HG02840 (cell line): ENCODE measurements around the gene RPA3.
"Not testable (repeated sequence)": the region's sequence is repeated elsewhere in the genome, so short reads cannot be mapped to it uniquely, and the experiment has no call there.

ENCODE experiments used
- ATAC-seq: cut with Tn5 transposase; IDR thresholded peaks from one replicate; pipeline ENCODE4 v1.9.1; 2021; ENCODE audit warnings: mild to moderate bottlenecking, moderate library complexity, moderate number of reproducible peaks; ENCODE audit not compliant: unreplicated experiment, low FRiP score

Gene RPA3

GRCh38 chr7:7662527-7662926 is 55.9 kb downstream of the RPA3 start:
- no peak for ATAC-seq

- not testable (repeated sequence) for ATAC-seq
Measured at GRCh38 chr7:7656459-7656858, 61.9 kb downstream of the RPA3 start.

- no peak for ATAC-seq
Measured at GRCh38 chr7:7654964-7655715, 63.3 kb downstream of the RPA3 start.

GRCh38 chr7:7653593-7654187 is 64.7 kb downstream of the RPA3 start:
- no peak for ATAC-seq

- ATAC-seq = no peak
Measured at GRCh38 chr7:7652798-7653540, 65.4 kb downstream of the RPA3 start.

- ATAC-seq = no peak
Measured at GRCh38 chr7:7651479-7651878, 66.9 kb downstream of the RPA3 start.

GRCh38 chr7:7650682-7651206 is 67.7 kb downstream of the RPA3 start:
- ATAC-seq = no peak

GRCh38 chr7:7647495-7648036 is 70.8 kb downstream of the RPA3 start:
- ATAC-seq = no peak

GRCh38 chr7:7642081-7642480 is 76.3 kb downstream of the RPA3 start:
- ATAC-seq = no peak

- peak; percentile 3 for ATAC-seq
Measured at GRCh38 chr7:7641129-7641663, 77.2 kb downstream of the RPA3 start.

- ATAC-seq = peak; percentile 96
Measured at GRCh38 chr7:7640221-7641128, 77.9 kb downstream of the RPA3 start, which contains the start of gene UMAD1. Gene UMAD1, plus strand, starts transcription at chr7:7640752. Its CDS starts 32,620 bp downstream, at chr7:7673372.

- no peak for ATAC-seq
Measured at GRCh38 chr7:7639847-7640220, 78.6 kb downstream of the RPA3 start.

- ATAC-seq = no peak
Measured at GRCh38 chr7:7639421-7639820, 79.0 kb downstream of the RPA3 start.

- ATAC-seq = no peak
Measured at GRCh38 chr7:7630626-7631329, 87.6 kb downstream of the RPA3 start.

GRCh38 chr7:7628476-7628875 is 89.9 kb downstream of the RPA3 start:
- ATAC-seq = no peak

GRCh38 chr7:7620644-7621210 is 97.7 kb downstream of the RPA3 start:
- ATAC-seq = no peak

- ATAC-seq = no peak
Measured at GRCh38 chr7:7620236-7620635, 98.2 kb downstream of the RPA3 start.

GRCh38 chr7:7618410-7618809 is 100.0 kb downstream of the RPA3 start:
- no peak for ATAC-seq

GRCh38 chr7:7617550-7617949 is 100.9 kb downstream of the RPA3 start:
- ATAC-seq = no peak
